ENCODE data around the gene YBEY.

DNA sequence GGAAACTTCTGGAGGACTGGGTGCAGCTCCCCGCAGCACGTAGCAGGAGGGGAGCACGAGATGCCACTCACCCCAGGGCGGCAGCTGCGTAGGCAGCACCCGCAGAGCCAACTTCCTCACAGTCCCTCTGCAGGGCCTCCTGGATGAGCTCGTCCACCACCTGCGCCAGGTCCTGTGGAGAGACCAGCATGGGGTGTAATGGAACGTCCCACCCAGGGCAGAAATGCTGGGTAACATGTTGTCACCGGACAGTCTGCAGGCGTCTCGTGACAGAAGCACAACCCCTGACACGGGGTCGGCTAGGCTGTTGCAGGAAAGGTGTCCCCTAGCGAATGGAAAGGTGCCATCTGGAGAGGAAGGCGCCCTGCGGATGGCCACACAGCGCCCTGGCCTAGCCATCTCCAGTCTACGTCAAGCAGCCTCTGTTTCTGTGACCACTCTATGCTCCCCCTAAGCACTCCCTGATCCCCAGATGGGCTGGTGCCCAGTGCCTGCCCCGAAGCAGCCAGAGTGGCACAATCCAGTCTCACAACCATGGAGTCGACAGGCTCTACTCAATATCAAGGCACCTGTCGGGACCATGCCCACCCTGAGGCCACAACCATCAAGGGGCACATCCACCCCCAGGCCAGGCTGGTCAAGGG, 22.0 kb upstream of the YBEY start:
- TF ChIP-seq, protein P1, sequence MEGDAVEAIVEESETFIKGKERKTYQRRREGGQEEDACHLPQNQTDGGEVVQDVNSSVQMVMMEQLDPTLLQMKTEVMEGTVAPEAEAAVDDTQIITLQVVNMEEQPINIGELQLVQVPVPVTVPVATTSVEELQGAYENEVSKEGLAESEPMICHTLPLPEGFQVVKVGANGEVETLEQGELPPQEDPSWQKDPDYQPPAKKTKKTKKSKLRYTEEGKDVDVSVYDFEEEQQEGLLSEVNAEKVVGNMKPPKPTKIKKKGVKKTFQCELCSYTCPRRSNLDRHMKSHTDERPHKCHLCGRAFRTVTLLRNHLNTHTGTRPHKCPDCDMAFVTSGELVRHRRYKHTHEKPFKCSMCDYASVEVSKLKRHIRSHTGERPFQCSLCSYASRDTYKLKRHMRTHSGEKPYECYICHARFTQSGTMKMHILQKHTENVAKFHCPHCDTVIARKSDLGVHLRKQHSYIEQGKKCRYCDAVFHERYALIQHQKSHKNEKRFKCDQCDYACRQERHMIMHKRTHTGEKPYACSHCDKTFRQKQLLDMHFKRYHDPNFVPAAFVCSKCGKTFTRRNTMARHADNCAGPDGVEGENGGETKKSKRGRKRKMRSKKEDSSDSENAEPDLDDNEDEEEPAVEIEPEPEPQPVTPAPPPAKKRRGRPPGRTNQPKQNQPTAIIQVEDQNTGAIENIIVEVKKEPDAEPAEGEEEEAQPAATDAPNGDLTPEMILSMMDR (IDR thresholded peaks at IDR 0.05), result no peak
- TF ChIP-seq YY1 (IDR thresholded peaks at IDR 0.05; ENCODE audit: low read depth), result no peak
- TF ChIP-seq GABPA (IDR thresholded peaks at IDR 0.05; ENCODE audit: low read depth), result no peak
